Measurements from ENCODE around the gene EEF1AKMT1. TPM values are rescaled to one million over a fixed set of nuclear protein-coding genes. Genes with fewer than 3 reads are reported as not detected.
"Not testable (repeated sequence)": the region's sequence is repeated elsewhere in the genome, so short reads cannot be mapped to it uniquely, and the experiment has no call there.

The EEF1AKMT1 gene
- total RNA-seq, 1 experiment from 2014 or later, result 8.8 TPM

DNA sequence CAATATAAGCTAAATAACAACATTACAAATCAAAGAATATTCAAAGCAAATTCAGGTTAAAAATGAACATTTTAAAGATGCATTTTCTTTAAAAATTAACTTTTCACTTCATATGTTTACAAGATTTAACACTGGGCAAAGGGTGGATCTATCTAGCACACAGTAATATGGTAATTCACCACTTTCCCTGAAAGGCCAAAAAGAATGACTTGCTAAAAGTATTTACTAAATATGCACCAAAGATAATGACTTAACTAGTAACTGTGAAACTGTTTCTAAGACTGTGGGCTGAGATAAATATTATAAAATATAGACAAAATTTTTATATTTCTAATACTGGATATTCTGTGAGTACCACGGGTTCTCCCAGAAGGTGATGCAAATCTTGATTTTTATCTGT is 4.5 kb upstream of the EEF1AKMT1 start:
- no peak for DNase-seq (ENCODE audit: low spot score)

DNA sequence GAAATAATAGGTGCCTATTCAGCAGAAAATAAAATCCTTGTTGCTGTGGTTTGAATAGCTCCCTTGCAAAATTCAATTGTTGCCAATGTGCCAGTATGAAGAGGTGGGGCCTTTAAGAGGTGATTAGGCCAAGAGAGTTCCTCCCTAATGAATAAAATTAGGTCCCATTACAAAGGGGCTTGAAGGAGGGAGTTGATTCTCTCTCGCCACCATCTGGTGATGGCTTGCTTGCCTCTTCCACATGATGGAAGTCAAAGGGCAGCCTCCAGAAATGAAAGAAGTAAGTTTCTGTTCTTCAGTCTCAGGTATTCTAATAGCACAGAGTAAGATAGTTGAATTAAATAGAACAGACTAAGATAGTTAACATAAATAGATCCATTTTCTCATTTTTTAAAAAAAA is 3.0 kb upstream of the EEF1AKMT1 start:
- no peak for DNase-seq (ENCODE audit: low spot score)

DNA sequence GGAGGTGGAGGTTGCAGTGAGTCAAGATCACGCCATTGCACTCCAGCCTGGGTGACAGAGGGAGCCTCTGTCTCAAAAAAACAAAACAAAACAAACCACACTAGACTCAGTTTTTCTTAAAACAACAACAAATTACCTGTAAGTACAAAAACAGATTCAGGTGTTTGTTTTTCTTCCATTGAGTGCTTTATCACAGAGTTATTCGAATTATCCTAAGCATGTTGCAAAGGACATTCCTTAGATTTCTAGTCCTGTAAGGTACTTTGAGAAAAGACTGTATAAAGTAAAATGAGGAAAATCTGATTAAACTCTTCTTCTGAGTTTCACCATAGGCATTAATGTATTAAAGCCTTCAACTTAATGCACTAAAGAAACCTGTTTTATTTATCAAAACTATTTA is 2.2 kb upstream of the EEF1AKMT1 start:
- DNase-seq (ENCODE audit: low spot score), result no peak

DNA sequence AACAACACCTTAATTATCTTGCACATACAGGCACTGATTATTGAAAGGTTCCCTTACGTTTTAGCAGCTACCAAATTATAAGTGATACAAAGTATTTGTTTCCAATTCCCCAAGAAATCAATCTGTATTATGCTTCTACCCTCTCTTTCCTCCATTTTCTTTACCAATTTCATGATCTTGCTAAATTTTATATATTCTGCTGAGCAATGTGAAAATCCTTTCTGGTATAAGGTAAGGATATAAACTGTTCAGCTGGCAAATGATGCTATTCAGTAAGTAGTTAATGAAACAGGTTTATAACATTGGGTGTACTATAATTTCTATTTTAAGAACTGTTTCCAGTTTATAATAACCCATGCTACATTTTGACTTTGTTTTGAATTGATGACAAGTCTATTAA is 985 bp upstream of the EEF1AKMT1 start:
- no peak for DNase-seq (ENCODE audit: low spot score)

DNA sequence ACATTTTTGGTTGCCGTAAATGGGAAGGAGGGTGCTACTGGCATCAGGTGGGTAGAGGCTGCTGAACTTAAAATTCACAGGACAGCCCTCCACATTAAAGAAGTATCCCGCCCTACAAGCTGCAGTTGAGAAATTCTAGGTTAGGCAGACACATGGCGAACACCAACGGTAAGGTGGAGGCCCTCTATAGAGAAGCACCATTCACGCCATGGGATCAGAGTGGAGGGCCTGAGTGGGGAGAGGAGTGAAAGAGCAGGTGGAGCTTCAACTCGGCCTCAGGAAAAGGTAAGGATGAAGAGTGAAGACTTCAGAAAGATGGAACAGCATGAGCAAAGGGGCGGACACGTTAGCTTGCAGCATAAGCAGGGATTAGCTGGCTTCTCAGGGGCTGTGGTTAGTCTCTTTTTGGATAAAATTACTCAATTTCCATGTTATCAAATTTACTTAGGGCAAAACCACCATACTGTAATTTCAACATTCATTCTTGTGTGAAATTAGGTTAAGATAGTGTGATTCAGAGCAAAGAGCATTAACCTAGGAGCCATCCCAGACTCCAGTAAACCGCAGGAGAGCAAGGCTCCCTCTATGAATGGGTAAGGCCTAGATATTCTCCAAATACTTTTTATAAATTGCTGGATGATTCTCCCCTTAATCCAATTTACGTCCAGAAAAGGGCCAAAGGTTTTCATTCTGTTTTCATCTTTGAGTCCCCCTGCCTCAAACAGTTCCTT is 1.2 kb downstream of the EEF1AKMT1 start:
- no peak for DNase-seq (ENCODE audit: low spot score)

DNA sequence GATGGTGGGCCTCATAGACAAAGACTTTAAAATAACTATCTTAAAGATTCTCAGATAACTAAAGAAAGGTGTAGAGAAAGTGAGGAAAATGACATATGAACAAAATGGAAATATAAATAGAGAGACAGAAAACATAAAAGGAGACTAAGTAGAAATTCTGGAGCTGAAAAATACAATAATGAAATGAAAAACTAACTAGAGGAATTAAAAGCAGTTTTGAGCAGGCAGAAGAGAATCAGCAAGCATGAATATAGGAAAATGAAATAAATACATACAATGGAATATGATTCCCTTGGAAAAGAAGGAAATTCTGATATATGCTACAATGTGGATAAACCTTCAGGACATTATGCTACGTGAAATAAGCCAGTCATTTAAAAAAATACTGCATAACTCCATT is 3.9 kb downstream of the EEF1AKMT1 start:
- DNase-seq (ENCODE audit: low spot score), result no peak

DNA sequence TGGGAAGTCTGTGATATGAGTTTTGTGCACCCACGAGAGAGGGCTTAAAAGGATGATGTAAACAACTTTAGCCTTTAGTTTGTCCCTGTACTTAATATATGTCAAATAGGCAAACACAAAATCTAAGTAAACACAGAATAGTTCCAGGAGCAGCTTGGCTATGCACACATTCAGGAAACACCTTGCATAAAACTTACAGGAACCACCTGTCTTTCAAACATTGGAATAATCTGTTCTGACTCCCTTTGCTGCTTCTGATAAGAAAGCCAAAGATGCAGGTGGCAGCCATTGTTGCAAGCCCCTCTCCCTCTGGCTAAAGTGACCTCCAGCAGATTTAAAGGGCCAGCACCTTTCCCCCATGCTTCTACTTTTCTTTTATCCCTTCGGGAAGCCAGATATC is 4.7 kb downstream of the EEF1AKMT1 start:
- no peak for DNase-seq (ENCODE audit: low spot score)

DNA sequence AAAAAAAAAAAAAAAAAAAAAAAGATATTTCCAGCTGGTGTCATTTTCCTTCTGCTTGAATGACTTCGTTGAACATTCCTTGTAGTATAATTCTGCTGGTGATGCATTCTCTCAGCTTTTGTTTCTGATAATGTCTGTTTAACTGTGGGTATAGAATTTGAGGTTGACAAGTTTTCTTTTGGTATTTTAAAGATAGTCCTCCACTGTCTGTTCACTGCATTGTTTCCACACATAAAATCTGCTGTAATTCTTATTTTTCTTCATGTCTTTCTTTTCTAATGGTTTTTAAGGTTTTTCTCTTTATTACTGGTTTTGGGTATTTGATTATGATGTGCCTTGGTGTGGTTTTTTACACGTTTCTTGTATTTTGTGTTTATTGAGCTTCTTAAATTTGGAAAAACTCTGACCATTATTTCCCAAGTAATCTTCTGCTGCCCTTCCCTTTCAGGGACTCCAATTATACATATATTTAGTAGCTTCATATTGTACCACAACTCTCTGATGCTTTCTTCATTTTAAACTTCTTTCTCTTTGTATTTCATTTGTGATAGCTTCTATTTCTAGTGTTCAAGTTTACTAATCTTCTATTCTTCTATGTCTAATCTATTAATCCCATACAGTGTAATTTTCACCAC is 6.3 kb downstream of the EEF1AKMT1 start:
- no peak for DNase-seq (ENCODE audit: low spot score)

DNA sequence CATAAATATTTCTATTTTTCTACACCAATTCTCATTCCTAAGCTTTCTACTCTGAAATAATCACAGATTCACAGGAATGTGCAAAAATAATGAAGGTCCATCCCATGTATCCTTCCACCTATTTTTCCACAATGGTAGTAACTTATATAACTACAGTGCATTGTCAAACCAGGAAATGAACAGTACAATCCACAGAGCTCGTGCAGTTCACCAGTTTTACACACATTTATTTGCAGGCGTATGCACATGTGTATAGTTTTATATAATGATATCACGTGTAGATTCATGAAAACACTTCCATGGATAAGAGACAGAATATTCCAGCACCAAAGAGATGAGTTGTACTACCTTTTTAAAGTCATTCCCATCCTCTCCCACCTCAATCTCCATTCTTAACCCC is 12.9 kb downstream of the EEF1AKMT1 start:
- no peak for DNase-seq (ENCODE audit: low spot score)

DNA sequence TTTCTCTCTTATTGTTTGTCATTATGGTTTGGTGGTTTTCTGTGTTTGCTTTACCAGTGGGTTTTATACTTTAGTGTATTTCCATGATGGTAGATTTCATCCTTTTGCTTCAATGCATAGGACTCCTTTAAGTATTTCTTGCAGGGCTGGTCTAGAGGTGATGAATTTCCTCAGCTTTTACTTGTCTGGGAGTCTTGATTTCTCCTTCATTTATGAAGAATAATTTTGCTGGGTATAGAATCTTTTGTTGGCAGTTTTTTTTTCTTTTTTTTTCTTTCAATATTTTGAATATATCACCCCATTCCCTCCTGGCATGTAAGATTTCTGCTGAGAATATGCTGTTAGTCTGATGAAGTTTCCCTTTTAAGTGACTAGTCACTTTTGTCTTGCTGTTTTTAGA is 19.8 kb downstream of the EEF1AKMT1 start:
- DNase-seq (ENCODE audit: low spot score), result no peak

DNA sequence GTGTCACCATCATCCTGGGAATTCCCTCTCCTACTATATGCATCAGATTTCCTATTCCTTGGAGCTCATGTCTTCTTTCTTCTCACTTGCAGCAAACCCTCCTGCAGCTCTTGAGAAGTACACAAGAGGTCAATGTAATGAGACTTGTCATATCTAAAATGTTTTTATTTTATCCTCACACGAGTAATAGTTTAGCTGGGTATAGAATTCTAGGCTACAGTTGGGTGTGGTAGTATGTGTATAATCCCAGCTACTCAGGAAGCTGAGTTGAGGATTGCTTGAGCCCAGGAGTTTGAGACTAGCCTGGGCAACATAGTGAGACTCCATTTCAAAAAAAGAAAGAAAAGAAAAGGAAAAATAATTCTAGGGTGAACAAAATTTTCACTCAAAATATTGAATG is 24.4 kb downstream of the EEF1AKMT1 start:
- no peak for DNase-seq (ENCODE audit: low spot score)

DNA sequence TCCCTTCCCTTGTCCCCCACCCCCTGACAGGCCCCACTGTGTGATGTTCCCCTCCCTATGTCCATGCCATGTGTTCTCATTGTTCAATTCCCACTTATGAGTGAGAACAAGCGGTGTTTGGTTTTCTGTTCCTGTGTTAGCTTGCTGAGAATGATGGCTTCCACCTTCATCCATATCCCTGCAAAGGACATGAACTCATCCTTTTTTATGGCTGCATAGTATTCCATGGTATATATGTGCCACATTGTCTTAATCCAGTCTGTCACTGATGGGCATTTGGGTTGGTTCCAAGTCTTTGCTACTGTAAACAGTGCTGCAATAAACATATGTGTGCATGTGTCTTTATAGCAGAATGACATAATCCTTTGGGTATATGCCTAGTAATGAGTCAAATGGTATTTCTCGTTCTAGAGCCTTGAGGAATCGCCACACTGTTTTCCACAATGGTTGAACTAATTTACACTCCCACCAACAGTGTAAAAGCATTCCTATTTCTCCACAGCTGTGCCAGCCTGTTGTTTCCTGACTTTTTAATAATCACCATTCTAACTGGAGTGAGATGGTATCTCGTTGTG is 29.8 kb downstream of the EEF1AKMT1 start:
- not testable (repeated sequence) for DNase-seq (ENCODE audit: low spot score)

DNA sequence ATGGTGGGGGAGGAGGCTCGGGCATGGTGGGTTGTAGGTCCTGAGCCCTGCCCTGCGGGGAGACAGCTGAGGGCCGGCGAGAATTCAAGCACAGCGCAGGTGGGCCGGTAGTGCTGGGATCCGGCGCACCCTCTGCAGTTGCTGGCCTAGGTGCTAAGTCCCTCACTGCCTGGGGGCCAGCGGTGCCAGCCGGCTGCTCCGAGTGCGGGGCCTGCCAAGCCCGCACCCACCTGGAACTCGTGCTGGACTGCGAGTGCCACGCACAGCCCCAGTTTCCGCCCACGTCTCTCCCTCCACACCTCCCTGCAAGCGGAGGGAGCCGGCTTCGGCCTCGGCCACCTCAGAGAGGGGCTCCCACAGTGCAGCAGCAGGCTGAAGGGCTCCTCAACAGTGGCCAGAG is 33.7 kb downstream of the EEF1AKMT1 start:
- no peak for DNase-seq (ENCODE audit: low spot score)

DNA sequence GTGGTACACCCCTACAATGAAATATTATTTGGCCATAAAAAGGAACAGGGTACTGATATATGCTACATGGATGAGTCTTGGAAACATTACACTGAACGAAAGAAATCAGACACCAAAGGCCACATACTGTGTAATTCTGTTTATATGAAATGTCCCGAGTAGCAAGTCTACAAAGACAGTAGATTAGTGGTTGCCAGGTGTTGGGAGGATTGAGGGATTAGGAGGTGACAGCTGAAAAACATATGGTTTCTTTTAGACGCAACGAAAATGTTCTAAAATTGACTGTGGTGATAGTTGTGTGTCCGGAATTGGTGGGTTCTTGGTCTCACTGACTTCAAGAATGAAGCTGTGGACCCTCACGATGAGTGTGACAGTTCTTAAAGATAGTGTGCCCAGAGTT is 35.1 kb downstream of the EEF1AKMT1 start:
- no peak for DNase-seq (ENCODE audit: low spot score)

DNA sequence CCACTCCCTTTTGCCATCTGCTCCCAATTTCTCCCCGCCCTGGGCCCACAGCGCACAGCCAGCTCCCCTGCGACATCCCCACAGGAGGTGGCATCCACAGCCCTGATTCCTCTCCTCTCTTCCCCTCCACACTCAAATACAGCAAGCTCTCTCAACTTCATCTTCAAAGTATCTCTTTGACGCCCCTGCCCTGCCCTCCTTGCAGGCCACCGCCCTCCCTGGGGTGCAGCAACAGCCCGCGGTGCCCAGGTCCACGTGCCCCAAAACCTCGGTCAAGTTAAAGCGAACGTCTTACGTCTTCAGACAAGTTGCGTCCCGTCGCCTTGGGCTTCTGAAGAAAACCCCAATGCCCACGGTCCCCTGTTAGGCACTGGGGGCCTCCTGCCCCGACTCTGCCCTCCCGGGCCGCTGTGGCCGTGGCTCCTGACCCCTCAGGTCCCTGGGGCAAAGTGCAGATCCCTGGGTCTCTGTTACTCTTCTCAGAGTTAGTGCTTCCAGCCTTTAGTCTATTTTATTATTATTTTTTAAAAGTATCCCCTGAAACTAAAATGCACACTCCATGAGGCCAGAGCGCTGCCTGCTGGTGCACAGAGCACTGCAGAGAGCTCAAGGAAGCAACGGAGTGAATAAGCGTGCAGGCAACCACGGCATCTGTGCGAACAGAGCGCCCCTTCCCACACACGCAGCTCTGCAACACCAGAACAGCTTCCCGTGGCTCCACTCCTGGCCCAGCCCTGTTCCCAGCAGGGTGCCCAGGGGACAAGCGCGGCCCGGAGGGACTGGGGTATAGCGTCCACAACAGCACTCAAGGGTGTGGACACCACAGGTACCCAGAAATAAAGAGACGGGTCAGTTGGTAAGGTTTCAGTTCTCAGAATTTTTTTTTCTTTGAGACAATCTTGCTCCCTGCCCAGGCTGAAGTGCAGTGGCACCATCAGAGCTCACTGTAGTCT is 43.9 kb downstream of the EEF1AKMT1 start:
- no peak for DNase-seq (ENCODE audit: low spot score)

DNA sequence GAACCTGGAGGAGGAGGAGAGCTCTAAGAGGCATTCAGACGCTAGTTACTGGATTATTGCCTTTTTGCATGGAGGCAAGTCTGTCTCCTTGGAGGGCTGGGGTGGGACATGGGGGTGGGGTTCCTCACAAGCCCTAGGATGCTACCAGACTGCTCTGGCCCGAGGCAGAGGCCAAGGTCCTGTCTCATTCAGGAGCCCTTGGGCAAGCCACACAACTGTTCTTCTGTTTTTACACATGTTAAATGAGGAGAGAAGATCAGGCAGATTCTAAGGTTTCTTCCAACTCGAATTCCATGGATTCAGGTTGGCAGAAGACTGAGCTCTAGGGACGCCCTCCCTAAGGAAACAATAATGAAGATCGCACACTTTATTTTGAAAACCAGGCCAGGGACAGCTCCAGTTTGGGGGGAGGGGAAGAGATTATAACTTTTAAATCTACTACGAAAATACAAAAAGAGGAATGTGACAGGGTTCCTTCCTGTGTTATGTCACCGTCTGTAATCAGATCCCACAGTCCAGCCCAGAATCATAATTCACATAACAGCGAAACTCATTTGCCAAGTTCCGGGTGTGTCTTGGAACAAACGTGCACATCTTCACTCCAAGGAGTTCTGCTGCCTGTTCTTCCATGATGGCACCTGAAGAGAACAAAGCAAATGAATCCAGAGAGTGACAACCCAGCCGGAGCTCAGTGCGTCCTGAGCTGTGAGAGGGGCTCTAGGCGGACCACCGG is 45.0 kb downstream of the EEF1AKMT1 start:
- no peak for DNase-seq (ENCODE audit: low spot score)

DNA sequence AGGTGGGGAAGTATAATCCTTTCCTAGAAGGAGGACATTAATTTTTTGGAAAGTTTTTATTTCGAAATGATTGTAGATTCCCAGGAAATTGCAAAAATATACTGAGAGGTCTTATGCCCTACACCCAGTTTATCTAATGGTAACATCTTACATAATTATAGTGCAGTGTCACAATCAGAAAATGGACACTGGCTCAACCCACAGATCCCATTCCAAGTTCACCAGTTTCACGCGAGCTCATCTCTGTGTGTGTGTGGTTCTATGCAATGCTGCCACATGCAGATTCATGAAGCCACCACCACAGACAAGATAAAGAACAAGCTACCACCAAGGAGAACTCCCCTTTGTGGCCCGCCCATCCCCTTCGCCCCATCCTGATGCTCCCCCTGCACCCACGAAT is 45.9 kb downstream of the EEF1AKMT1 start:
- no peak for DNase-seq (ENCODE audit: low spot score)

DNA sequence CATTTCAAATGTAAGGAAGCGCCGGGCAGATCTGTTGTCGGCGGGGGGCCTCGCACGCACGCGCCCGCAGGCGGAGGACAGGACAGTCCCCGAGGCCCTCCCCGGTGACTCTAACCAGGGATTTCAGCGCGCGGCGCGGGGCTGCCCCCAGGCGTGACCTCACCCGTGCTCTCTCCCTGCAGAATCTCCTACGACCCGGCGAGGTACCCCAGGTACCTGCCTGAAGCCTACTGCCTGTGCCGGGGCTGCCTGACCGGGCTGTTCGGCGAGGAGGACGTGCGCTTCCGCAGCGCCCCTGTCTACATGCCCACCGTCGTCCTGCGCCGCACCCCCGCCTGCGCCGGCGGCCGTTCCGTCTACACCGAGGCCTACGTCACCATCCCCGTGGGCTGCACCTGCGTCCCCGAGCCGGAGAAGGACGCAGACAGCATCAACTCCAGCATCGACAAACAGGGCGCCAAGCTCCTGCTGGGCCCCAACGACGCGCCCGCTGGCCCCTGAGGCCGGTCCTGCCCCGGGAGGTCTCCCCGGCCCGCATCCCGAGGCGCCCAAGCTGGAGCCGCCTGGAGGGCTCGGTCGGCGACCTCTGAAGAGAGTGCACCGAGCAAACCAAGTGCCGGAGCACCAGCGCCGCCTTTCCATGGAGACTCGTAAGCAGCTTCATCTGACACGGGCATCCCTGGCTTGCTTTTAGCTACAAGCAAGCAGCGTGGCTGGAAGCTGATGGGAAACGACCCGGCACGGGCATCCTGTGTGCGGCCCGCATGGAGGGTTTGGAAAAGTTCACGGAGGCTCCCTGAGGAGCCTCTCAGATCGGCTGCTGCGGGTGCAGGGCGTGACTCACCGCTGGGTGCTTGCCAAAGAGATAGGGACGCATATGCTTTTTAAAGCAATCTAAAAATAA is 52.1 kb downstream of the EEF1AKMT1 start:
- no peak for DNase-seq (ENCODE audit: low spot score)

DNA sequence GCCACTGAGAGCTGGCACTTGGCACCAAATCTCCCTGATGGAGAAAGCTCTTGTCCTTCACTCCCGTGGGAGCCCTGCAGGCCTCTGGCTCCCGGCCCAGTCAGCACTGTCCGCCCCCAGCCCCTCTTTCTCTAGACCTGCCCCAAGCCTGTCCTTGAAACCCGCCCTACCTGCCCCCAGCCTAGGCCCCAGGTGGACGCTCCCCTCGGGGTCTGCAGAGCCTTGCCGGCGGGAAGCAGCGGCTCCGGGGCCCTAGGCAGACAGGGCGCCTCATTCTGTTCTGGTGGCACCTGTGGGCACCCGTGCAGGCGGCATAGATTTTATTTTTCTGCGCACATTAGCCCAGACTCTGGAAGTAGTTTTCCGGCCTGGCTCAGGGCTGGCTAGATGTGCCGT is 52.7 kb downstream of the EEF1AKMT1 start:
- no peak for DNase-seq (ENCODE audit: low spot score)

DNA sequence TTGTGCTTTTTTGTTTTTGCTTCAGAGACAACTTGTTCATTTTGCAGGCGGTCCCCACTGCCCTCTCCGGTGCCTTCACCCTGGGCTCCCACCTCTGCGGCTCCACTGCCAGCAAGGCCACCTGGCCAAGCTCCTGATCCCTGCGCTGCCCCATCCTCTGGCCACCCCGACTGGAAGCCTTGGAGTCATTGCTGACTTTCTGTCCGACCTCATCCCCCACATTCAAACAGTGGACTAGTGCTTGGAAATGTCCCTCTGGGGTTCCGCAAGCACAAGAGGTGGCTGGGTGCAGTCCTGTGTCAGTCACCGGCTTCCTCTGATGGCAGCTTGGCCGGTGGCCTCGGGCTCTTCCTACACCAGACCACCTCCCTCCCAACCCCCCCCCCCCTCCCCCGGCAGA is 53.3 kb downstream of the EEF1AKMT1 start:
- no peak for DNase-seq (ENCODE audit: low spot score)

Measured in HT-29 (cell line).